ENCODE results near the gene NACC2.

Gene NACC2
- long read RNA-seq, donor 1, full-length matches to known transcripts: 3 of 3 reads
- long read RNA-seq, donor 1, partial matches to known transcripts: 0 of 3 reads
- long read RNA-seq, donor 1, other reads (novel, unspliced or antisense): 0 of 3 reads
- long read RNA-seq, donor 2: 0 reads
- long read RNA-seq, donor 3, full-length matches to known transcripts: 2 of 2 reads
- long read RNA-seq, donor 3, partial matches to known transcripts: 0 of 2 reads
- long read RNA-seq, donor 3, other reads (novel, unspliced or antisense): 0 of 2 reads
- long read RNA-seq, donor 4, full-length matches to known transcripts: 1 of 1 reads
- long read RNA-seq, donor 4, partial matches to known transcripts: 0 of 1 reads
- long read RNA-seq, donor 4, other reads (novel, unspliced or antisense): 0 of 1 reads
- long read RNA-seq, donor 5, full-length matches to known transcripts: 1 of 1 reads
- long read RNA-seq, donor 5, partial matches to known transcripts: 0 of 1 reads
- long read RNA-seq, donor 5, other reads (novel, unspliced or antisense): 0 of 1 reads
- long read RNA-seq, donor 6, partial matches to known transcripts: 12 of 12 reads
- long read RNA-seq, donor 6, other reads (novel, unspliced or antisense): 0 of 12 reads
- long read RNA-seq, donor 7, full-length matches to known transcripts: 4 of 4 reads
- long read RNA-seq, donor 7, partial matches to known transcripts: 0 of 4 reads
- long read RNA-seq, donor 7, other reads (novel, unspliced or antisense): 0 of 4 reads
- long read RNA-seq, donor 8, full-length matches to known transcripts: 2 of 2 reads
- long read RNA-seq, donor 8, partial matches to known transcripts: 0 of 2 reads
- long read RNA-seq, donor 8, other reads (novel, unspliced or antisense): 0 of 2 reads

- DNase-seq: no peak
Measured at GRCh38 chr9:136095070-136096058, at the start of gene NACC2. Gene NACC2, minus strand, starts transcription at chr9:136095289. Its CDS starts 44,768 bp downstream, at chr9:136050521.

GRCh38 chr9:136144450-136144849, 49.4 kb upstream of the NACC2 start:
- no peak for DNase-seq

GRCh38 chr9:136143215-136144001, 48.3 kb upstream of the NACC2 start:
- no peak for DNase-seq

- no peak for DNase-seq
Measured at GRCh38 chr9:136142859-136143214, 47.7 kb upstream of the NACC2 start.

GRCh38 chr9:136142414-136142796, 47.3 kb upstream of the NACC2 start:
- no peak for DNase-seq

- DNase-seq: no peak
Measured at GRCh38 chr9:136141682-136142413, 46.8 kb upstream of the NACC2 start.

- no peak for DNase-seq
Measured at GRCh38 chr9:136140966-136141365, 45.9 kb upstream of the NACC2 start.

GRCh38 chr9:136140046-136140445, 45.0 kb upstream of the NACC2 start:
- DNase-seq: no peak

- DNase-seq: no peak
Measured at GRCh38 chr9:136138566-136138965, 43.5 kb upstream of the NACC2 start.

- DNase-seq: no peak
Measured at GRCh38 chr9:136137321-136138265, 42.5 kb upstream of the NACC2 start.

- DNase-seq: no peak
Measured at GRCh38 chr9:136136127-136136925, 41.2 kb upstream of the NACC2 start.

- no peak for DNase-seq
Measured at GRCh38 chr9:136135326-136136126, 40.4 kb upstream of the NACC2 start.

- no peak for DNase-seq
Measured at GRCh38 chr9:136133959-136134484, 38.9 kb upstream of the NACC2 start.

- DNase-seq: peak; percentile 55
Measured at GRCh38 chr9:136133191-136133958, 38.3 kb upstream of the NACC2 start.

GRCh38 chr9:136132512-136133050, 37.5 kb upstream of the NACC2 start:
- no peak for DNase-seq
